Duodenal mucosa (tissue), 2 donors: ENCODE results near the gene STXBP6.

Experiments used
- H3K27ac ChIP-seq: one replicate; pipeline ENCODE4 v1.7.0; 2013; ENCODE audit warnings: low read depth, low read length
- H3K27me3 ChIP-seq, 2 donors: one replicate each; pipeline ENCODE4 v1.7.0; 2013; ENCODE audit warnings: low read length in 2 of 2, control low read depth in 1 of 2; ENCODE audit not compliant: insufficient read depth in 2 of 2, control insufficient read depth in 1 of 2
- H3K36me3 ChIP-seq, 2 donors: one replicate each; pipeline ENCODE4 v1.7.0; 2013; ENCODE audit warnings: low read length in 2 of 2, control low read depth in 1 of 2; ENCODE audit not compliant: insufficient read depth in 2 of 2, control insufficient read depth in 1 of 2
- H3K4me1 ChIP-seq, 2 donors: one replicate each; pipeline ENCODE4 v1.7.0; 2013; ENCODE audit warnings: low read length in 2 of 2, control low read depth in 1 of 2; ENCODE audit not compliant: insufficient read depth in 2 of 2, control insufficient read depth in 1 of 2
- H3K4me3 ChIP-seq, 2 donors: one replicate each; pipeline ENCODE4 v1.7.0; 2013; ENCODE audit warnings: low read length in 2 of 2, low read depth in 1 of 2
- H3K9ac ChIP-seq, 2 donors: one replicate each; pipeline ENCODE4 v1.7.0; 2013; ENCODE audit warnings: low read length in 2 of 2, low read depth in 1 of 2
- H3K9me3 ChIP-seq, 2 donors: one replicate each; pipeline ENCODE4 v1.7.0; 2013; ENCODE audit warnings: low read length in 2 of 2, control low read depth in 1 of 2; ENCODE audit not compliant: control insufficient read depth in 1 of 2

STXBP6 gene

GRCh38 chr14:24826390-24826789, 223.6 kb downstream of the STXBP6 start:
- Histone ChIP-seq H3K27me3 (no peaks in the 10 kb centered on the region), H3K4me1 (peaks cover 5 to 8% of the 10 kb centered on the region in 2 donors)

GRCh38 chr14:24820616-24821015, 229.3 kb downstream of the STXBP6 start:
- Histone ChIP-seq H3K36me3 (no peaks in the 10 kb centered on the region), H3K4me3 (no peak overlapping the region), H3K9ac (no peak overlapping the region), H3K4me1 (peaks cover 45 to 48% of the 10 kb centered on the region in 2 donors), H3K27me3 (no peaks in the 10 kb centered on the region), H3K9me3 (no peaks in the 10 kb centered on the region), H3K27ac (no peak overlapping the region)

More at GRCh38 chr14:24826390-24826789, 223.6 kb downstream of the STXBP6 start:
- Histone ChIP-seq H3K9ac (no peak overlapping the region), H3K27ac (no peak overlapping the region), H3K9me3 (no peaks in the 10 kb centered on the region), H3K36me3 (no peaks in the 10 kb centered on the region), H3K4me3 (no peak overlapping the region)

- peak overlapping the region; percentile 74 for H3K27ac ChIP-seq
- no peaks in the 10 kb centered on the region for H3K36me3 ChIP-seq
- no peaks in the 10 kb centered on the region for H3K27me3 ChIP-seq
- H3K4me3 ChIP-seq: peak overlapping the region; percentile 44 to 48
- H3K9me3 ChIP-seq: no peaks in the 10 kb centered on the region
- peak overlapping the region in 1 of 2 donors; percentile 49 for H3K9ac ChIP-seq
- peaks cover 61% of the 10 kb centered on the region in 2 donors for H3K4me1 ChIP-seq
Observed at GRCh38 chr14:24818823-24819341, 231.1 kb downstream of the STXBP6 start.

GRCh38 chr14:24818058-24818822, 231.7 kb downstream of the STXBP6 start:
- Histone ChIP-seq H3K27ac (peak overlapping the region; percentile 74), H3K4me3 (peak overlapping the region; percentile 44 to 55), H3K27me3 (no peaks in the 10 kb centered on the region), H3K9ac (peak overlapping the region; percentile 34 to 49), H3K4me1 (peaks cover 67% of the 10 kb centered on the region in 2 donors), H3K9me3 (no peaks in the 10 kb centered on the region), H3K36me3 (no peaks in the 10 kb centered on the region)

GRCh38 chr14:24817212-24818057, 232.5 kb downstream of the STXBP6 start:
- H3K4me3 ChIP-seq: peak overlapping the region; percentile 44 to 55
- no peak overlapping the region for H3K9ac ChIP-seq
- H3K27ac ChIP-seq: peak overlapping the region; percentile 1
- no peaks in the 10 kb centered on the region for H3K27me3 ChIP-seq
- H3K4me1 ChIP-seq: peaks cover 69 to 75% of the 10 kb centered on the region in 2 donors
- H3K9me3 ChIP-seq: no peaks in the 10 kb centered on the region
- H3K36me3 ChIP-seq: no peaks in the 10 kb centered on the region

GRCh38 chr14:24816929-24817211, 233.1 kb downstream of the STXBP6 start:
- Histone ChIP-seq H3K27ac (no peak overlapping the region), H3K9me3 (no peaks in the 10 kb centered on the region), H3K27me3 (no peaks in the 10 kb centered on the region), H3K4me1 (peaks cover 69 to 75% of the 10 kb centered on the region in 2 donors), H3K9ac (no peak overlapping the region), H3K36me3 (no peaks in the 10 kb centered on the region), H3K4me3 (peak overlapping the region in 1 of 2 donors; percentile 44)

GRCh38 chr14:24816011-24816928, 233.7 kb downstream of the STXBP6 start:
- Histone ChIP-seq H3K9me3 (no peaks in the 10 kb centered on the region), H3K9ac (no peak overlapping the region), H3K27me3 (no peaks in the 10 kb centered on the region), H3K27ac (no peak overlapping the region), H3K36me3 (no peaks in the 10 kb centered on the region), H3K4me3 (peak overlapping the region in 1 of 2 donors; percentile 7), H3K4me1 (peaks cover 69 to 75% of the 10 kb centered on the region in 2 donors)

- Histone ChIP-seq H3K27ac (no peak overlapping the region), H3K9ac (no peak overlapping the region), H3K27me3 (no peaks in the 10 kb centered on the region), H3K9me3 (no peaks in the 10 kb centered on the region), H3K4me3 (peak overlapping the region in 1 of 2 donors; percentile 7), H3K4me1 (peaks cover 65 to 72% of the 10 kb centered on the region in 2 donors), H3K36me3 (no peaks in the 10 kb centered on the region)
Observed at GRCh38 chr14:24815543-24815942, 234.4 kb downstream of the STXBP6 start.

GRCh38 chr14:24814944-24815343, 235.0 kb downstream of the STXBP6 start:
- H3K4me1 ChIP-seq: peaks cover 66 to 73% of the 10 kb centered on the region in 2 donors
- no peaks in the 10 kb centered on the region for H3K9me3 ChIP-seq
- no peak overlapping the region for H3K27ac ChIP-seq

More at GRCh38 chr14:24814944-24815343, 235.0 kb downstream of the STXBP6 start:
- Histone ChIP-seq H3K36me3 (no peaks in the 10 kb centered on the region), H3K9ac (no peak overlapping the region), H3K4me3 (no peak overlapping the region), H3K27me3 (no peaks in the 10 kb centered on the region)
